Small intestine (tissue), 7 donors: Measurements from ENCODE around the gene TOM1L2. TPM values are rescaled to one million over a fixed set of nuclear protein-coding genes. Genes with fewer than 3 reads are reported as not detected.
A peak's percentile ranks its signal among the peaks of the same experiment; 100 is the strongest.
"Not testable (repeated sequence)": the region's sequence is repeated elsewhere in the genome, so short reads cannot be mapped to it uniquely, and the experiment has no call there.

Experiments
- DNase-seq, 2 donors: peaks; one replicate each; pipeline versions ENCODE4 v3.0.0 to v3.0.0-alpha.2; 2013
- FAIRE-seq: peaks from 2 replicates; lab custom pipeline; 2012; peaks lifted over from hg19 to GRCh38; lab: Jason Lieb, UNC
- H3K27ac ChIP-seq, 3 donors: one replicate each; pipeline ENCODE4 v1.5.1; 2013; ENCODE audit warnings: low read length in 2 of 3, mild to moderate bottlenecking in 2 of 3, control low read depth in 1 of 3, inconsistent platforms in 1 of 3, low read depth in 1 of 3, moderate library complexity in 1 of 3
- H3K27me3 ChIP-seq, 3 donors: one replicate each; pipeline ENCODE4 v1.6.1; 2013; ENCODE audit warnings: low read length in 3 of 3, inconsistent platforms in 1 of 3; ENCODE audit not compliant: control insufficient read depth in 3 of 3, insufficient read depth in 3 of 3
- H3K36me3 ChIP-seq, 3 donors: one replicate each; pipeline ENCODE4 v1.6.1; 2013; ENCODE audit warnings: low read length in 3 of 3, inconsistent platforms in 1 of 3, low read depth in 1 of 3, mild to moderate bottlenecking in 1 of 3, moderate library complexity in 1 of 3; ENCODE audit not compliant: control insufficient read depth in 3 of 3, insufficient read depth in 2 of 3
- H3K4me1 ChIP-seq, 3 donors: one replicate each; pipeline ENCODE4 v1.6.1; 2013; ENCODE audit warnings: low read length in 2 of 3, inconsistent platforms in 1 of 3, low read depth in 1 of 3, mild to moderate bottlenecking in 1 of 3, moderate library complexity in 1 of 3; ENCODE audit not compliant: control insufficient read depth in 3 of 3, insufficient read depth in 2 of 3
- H3K4me3 ChIP-seq, 3 donors: one replicate each; pipeline ENCODE4 v1.5.1; 2013; ENCODE audit warnings: low read length in 3 of 3, control low read depth in 1 of 3, inconsistent platforms in 1 of 3, low read depth in 1 of 3, mild to moderate bottlenecking in 1 of 3, moderate library complexity in 1 of 3
- H3K9me3 ChIP-seq, 2 donors: one replicate each; pipeline ENCODE4 v1.6.1; 2013; ENCODE audit warnings: low read depth in 1 of 2, low read length in 1 of 2; ENCODE audit not compliant: control insufficient read depth in 2 of 2, insufficient read depth in 1 of 2
- WGBS, 3 donors: extraction: QIAGEN DNeasy Blood & Tissue Kit; methylation state at CpG; one replicate each; pipeline ENCODE4 v1.1.7; 2013; 5-methylcytosine and 5-hydroxymethylcytosine counted together
- polyA plus RNA-seq, 4 donors: library from polyadenylated mRNA; stranded (reverse) in 3 of 4; unstranded in 1 of 4; fragments of 200-250 nt in 3 of 4; fragments of 120-200 nt in 1 of 4; gene quantifications; one replicate each; pipeline versions ENCODE4 v1.2.1 to v1.2.3, GENCODE V29; 2013
- donor health status: healthy with polysubstance abuse.
- donor health status: control.
- donor health status: control.
- donor health status: Bipolar disorder and iron deficiency.
- donor health status: healthy.

The TOM1L2 gene
- polyA plus RNA-seq, 4 donors, result 14.3 to 26.6 (median 24.7) TPM

DNA sequence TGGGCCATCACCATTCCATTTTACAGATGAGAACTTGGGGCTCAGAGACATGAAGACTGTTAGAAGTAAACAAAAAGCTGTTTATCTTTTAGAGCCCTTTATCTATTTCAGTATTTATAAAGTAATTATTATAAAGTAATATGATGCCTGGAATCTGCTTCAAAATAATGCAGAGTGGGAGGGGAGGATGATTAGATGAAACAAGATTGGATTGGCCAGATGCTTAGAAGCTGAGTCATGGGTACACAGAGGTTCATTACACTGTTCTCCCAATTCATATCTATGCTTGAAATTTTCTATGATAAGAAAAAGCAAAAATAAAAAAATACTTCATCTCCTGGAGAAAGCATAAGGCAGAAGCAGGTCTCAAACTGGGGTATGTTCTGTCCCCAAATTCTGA lies 29.4 kb downstream of the TOM1L2 start:
- no peak overlapping the region for H3K4me3 ChIP-seq
- peak in 1 of 2 donors; percentile 54 for DNase-seq
- no peaks in the 10 kb centered on the region for H3K36me3 ChIP-seq
- no peak for FAIRE-seq
- H3K27ac ChIP-seq, result peak overlapping the region in 1 of 3 donors; percentile 32
- peaks cover 27 to 53% (median 28%) of the 10 kb centered on the region in 3 donors for H3K4me1 ChIP-seq
- no peaks in the 10 kb centered on the region for H3K9me3 ChIP-seq
- no peaks in the 10 kb centered on the region for H3K27me3 ChIP-seq

DNA sequence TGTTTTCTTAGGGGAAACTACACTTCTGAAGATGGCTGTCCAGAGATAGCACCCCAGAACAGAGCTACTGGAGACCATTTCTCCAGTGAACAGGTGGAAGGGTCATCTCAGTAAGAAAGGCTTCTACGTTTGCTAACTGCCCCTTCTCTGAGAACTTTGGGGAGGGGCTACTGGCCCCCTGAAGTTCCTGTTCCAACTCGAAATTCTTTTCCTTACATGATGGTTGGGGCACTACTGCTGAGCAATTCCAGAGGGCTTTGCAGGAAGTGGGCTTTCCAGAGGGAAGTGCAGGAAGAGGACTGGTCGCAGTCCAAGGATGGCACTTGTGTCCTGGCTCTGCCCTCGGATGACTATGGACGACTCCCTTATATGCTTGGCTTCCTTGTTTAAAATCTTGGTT lies 31.2 kb downstream of the TOM1L2 start:
- Histone ChIP-seq H3K27ac (no peak overlapping the region), H3K4me1 (peaks cover 29 to 66% (median 31%) of the 10 kb centered on the region in 3 donors), H3K27me3 (no peaks in the 10 kb centered on the region), H3K4me3 (no peak overlapping the region), H3K9me3 (no peaks in the 10 kb centered on the region), H3K36me3 (no peaks in the 10 kb centered on the region)
- 63 to 82% (median 66%) methylated on average over 5 of the region's 5 CpGs for WGBS, 3 donors
- no peak for FAIRE-seq
- DNase-seq, result no peak

DNA sequence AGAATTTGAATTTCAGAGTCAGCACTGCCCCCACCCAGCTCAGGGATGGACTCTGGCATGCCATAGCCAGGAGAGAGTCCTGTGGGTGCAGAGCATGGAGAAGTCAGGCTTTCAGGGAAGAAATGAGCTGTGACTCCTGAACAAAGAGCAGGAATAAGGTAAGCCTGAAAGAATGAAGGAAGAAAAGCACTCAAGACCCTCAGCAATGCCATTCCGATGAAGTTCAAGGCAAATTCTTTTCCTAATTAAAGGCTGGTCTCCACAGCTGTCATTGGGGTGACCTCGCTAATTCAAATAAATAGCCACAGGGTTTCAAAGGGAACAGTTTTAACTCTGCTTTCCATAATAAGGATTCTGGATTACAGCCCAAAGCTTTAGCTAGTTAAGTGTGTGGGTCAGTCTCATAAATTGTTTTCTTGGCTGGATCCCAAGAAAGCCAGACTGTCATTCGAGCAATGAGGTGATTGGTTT lies 31.7 kb downstream of the TOM1L2 start:
- no peak overlapping the region for H3K4me3 ChIP-seq
- FAIRE-seq, result no peak
- H3K27me3 ChIP-seq, result no peaks in the 10 kb centered on the region
- DNase-seq, result no peak
- H3K36me3 ChIP-seq, result no peaks in the 10 kb centered on the region
- H3K4me1 ChIP-seq, result peaks cover 33 to 67% (median 36%) of the 10 kb centered on the region in 3 donors
- H3K9me3 ChIP-seq, result no peaks in the 10 kb centered on the region
- 47 to 60% (median 54%) methylated on average over 3 of the region's 3 CpGs for WGBS, 3 donors
- no peak overlapping the region for H3K27ac ChIP-seq

DNA sequence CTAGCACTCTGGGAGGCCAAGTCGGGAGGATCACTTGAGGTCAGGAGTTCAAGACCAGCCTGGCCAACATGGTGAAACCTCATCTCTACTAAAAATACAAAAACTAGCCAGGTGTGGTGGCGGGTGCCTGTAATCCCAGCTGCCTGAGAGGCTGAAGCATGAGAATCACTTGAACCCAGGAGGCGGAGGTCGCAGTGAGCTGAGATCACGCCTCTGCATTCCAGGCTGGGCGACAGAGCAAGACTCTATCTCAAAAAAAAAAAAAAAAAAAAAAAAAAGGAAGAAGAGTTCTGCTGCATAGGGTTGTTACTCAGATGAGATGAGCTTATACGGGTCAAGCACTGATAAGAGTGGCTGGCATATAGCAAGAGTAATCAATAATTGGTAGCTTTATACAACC lies 32.3 kb downstream of the TOM1L2 start:
- H3K4me3 ChIP-seq, DNase-seq, H3K9me3 ChIP-seq, H3K27ac ChIP-seq, FAIRE-seq, H3K27me3 ChIP-seq, H3K36me3 ChIP-seq: not testable (repeated sequence)
- 76 to 84% (median 79%) methylated on average over 7 of the region's 7 CpGs for WGBS, 3 donors
- peaks cover 36 to 70% (median 40%) of the 10 kb centered on the region in 3 donors for H3K4me1 ChIP-seq

DNA sequence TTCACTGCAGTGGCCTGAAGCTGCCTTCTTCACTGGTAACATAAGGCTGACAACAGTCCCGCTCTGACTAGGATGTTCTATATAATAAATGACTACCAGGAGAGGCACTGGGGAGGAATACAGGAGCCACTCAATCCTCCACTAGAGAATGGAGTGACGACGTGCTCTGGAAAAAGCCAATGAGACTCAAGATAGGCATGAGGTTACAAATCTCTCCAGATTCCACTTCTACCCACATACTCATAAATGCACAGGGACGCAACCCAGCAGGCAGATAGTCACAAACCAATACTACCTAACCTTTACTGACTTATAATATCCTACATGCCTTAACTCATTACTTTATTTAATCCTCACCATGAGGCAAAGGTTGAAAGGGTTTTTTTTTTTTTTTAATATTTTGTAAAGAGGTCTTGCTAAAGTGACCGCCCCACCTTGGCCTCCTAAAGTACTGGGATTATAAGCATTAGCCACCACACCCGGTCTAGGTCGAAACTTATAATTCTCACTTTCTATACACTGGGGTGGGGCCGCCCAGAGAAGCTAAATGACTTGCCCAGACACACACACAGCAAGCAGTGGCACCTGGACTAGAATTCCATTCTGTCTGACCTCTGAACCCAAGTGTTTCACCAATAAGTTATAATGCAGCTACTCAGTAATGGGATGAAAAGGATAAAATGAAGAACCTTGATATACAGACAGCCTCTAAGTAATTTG lies 33.7 kb downstream of the TOM1L2 start:
- peak overlapping the region; percentile 32 to 61 (median 46) for H3K27ac ChIP-seq
- no peaks in the 10 kb centered on the region for H3K27me3 ChIP-seq
- no peaks in the 10 kb centered on the region for H3K9me3 ChIP-seq
- 55 to 74% (median 61%) methylated on average over 8 of the region's 8 CpGs for WGBS, 3 donors
- H3K4me1 ChIP-seq, result peaks cover 32 to 59% (median 35%) of the 10 kb centered on the region in 3 donors
- DNase-seq (peak; percentile 47 to 80), FAIRE-seq (no peak)
- no peak overlapping the region for H3K4me3 ChIP-seq
- no peaks in the 10 kb centered on the region for H3K36me3 ChIP-seq

DNA sequence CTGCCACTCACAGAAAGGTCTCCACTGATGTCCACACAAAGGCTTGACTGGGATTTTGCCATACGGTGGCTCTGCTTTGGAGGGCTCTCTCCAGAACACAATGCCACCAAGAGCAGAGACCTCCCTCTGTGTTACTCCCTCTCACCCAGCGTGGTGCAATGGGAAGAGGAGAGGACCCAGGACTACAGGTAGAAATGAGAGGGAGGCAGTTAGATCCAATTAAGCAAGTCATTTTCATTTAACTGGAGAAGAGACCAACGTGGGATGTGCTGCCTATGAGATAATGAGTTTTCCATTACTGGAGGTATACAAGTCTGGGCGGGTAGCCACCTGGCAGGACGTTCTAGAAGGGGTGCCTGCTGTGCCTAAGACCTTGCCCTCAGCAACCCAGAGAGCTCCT lies 34.2 kb downstream of the TOM1L2 start:
- FAIRE-seq (no peak), DNase-seq (no peak)
- Histone ChIP-seq H3K4me1 (peaks cover 31 to 57% (median 34%) of the 10 kb centered on the region in 3 donors), H3K27me3 (no peaks in the 10 kb centered on the region), H3K36me3 (no peaks in the 10 kb centered on the region), H3K4me3 (no peak overlapping the region), H3K9me3 (no peaks in the 10 kb centered on the region), H3K27ac (peak overlapping the region; percentile 32 to 61 (median 46))
- WGBS, 3 donors, result 72 to 81% (median 74%) methylated on average over 5 of the region's 5 CpGs

DNA sequence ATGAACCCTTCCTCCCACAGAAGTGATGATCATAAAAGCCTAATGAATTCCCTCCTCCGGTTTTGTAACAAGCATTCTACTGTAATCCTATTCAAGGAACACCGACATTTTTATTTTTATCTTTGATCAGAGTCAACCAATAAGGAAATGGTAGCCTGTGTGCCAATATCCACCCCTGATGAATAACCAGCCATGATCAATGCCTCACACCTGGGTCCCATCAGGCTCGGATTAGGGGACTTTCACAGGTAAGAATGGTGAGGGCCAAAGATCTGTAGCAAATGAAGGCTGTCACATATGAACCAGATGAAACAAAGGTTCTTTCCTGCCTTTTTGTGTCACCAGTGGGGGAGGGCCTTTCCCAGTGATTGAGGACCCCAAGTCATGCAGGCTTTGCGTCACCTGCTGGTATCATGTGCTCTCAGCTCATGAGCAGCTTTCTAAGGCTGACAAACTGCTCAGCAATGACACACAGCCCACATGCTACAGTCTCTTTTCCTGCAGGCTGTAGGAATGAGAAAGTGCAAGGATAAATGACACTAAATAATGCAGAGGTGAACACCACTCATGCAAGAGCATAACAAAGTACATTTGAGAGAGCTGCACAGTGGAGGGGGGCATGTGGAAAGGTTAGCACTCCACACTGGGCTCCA lies 34.9 kb downstream of the TOM1L2 start:
- Histone ChIP-seq H3K27me3 (no peaks in the 10 kb centered on the region), H3K36me3 (no peaks in the 10 kb centered on the region), H3K9me3 (no peaks in the 10 kb centered on the region), H3K27ac (peak overlapping the region in 2 of 3 donors; percentile 29 to 58), H3K4me3 (no peak overlapping the region), H3K4me1 (peaks cover 28 to 59% (median 31%) of the 10 kb centered on the region in 3 donors)
- WGBS, 3 donors, result 33 to 75% (median 72%) methylated on average over 4 of the region's 4 CpGs
- no peak for DNase-seq
- FAIRE-seq, result no peak

DNA sequence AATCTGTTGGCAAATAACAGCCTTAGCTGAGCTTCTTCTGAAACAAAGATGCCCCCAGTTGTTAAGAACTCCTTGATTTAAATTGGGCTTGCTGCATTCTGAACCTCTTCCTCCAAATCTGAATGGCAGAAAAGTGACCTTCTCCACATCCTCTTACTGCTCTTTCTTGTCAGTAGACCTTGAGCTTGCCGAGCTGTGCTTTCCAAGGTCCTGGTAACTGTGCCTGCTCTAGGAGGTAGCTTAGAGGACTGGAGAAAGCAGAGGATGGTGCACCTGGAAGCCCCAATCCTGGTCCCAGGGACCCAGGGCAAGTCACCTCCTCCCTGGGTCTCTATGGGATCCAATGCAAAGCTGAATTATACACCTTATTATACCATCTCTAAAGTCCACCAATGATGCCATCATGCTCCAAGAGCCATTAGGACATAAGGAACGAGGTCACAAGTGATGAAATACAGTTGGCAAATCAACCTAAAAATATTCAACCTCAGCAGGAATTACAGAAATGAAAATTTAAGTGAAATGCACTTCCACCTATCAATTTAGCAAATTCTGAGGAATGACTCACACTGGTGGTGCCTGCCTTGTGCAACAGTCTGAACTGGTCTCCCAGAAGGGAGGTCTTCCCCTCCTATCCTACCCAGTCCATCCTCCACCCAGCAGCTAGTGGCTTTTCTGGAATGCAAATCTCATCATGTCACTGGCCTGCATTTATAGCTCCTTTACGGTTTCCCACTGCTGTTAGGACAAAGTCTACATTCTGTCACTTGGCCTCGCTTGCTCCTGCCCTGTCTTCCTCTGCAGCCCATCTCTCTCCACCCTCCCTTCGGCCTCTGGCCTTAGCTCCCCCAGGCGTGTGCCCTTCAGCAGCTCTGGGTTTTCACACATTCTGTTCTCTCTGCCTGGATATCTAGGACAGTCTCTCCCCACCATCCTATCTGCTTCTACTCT lies 36.6 kb downstream of the TOM1L2 start:
- Histone ChIP-seq H3K9me3 (no peaks in the 10 kb centered on the region), H3K4me1 (peaks cover 24 to 50% (median 24%) of the 10 kb centered on the region in 3 donors), H3K27ac (peak overlapping the region in 2 of 3 donors; percentile 15 to 61), H3K4me3 (no peak overlapping the region), H3K27me3 (no peaks in the 10 kb centered on the region), H3K36me3 (no peaks in the 10 kb centered on the region)
- no peak for FAIRE-seq
- 21 to 56% (median 46%) methylated on average over 6 of the region's 6 CpGs for WGBS, 3 donors
- DNase-seq, result peak; percentile 83 to 88
